GM12878 (cell line): Measurements from ENCODE around the gene FAM234B.

Experiments used
- BCL11A ChIP-seq: IDR thresholded peaks from 2 replicates; pipeline ENCODE4 v1.6.1; 2011; ENCODE audit warnings: low read depth, low read length
- EZH2 ChIP-seq: IDR thresholded peaks from 2 replicates; pipeline ENCODE4 v1.6.1; 2012; ENCODE audit warnings: low read depth, mild to moderate bottlenecking, control low read depth, inconsistent platforms, low read length, borderline replicate concordance; ENCODE audit not compliant: control insufficient read depth
- HDAC2 ChIP-seq: fragments of 200-600 bp; sonication (generic); IDR thresholded peaks from 2 replicates; pipeline ENCODE4 v1.6.1; 2017
- HDAC6 ChIP-seq: fragments of 200-600 bp; sonication (generic); IDR thresholded peaks from one replicate; pipeline ENCODE4 v1.8.0; 2017; ENCODE audit warnings: antibody characterized with exemption; ENCODE audit not compliant: unreplicated experiment
- KAT2A ChIP-seq: conservative IDR thresholded peaks from 2 replicates; pipeline ENCODE4 v1.6.1; 2011; ENCODE audit warnings: low read depth, low read length; ENCODE audit not compliant: control insufficient read depth
- MYC ChIP-seq: IDR thresholded peaks from 2 replicates; pipeline ENCODE4 v1.6.1; 2011; ENCODE audit warnings: mild to moderate bottlenecking, low read length, moderate library complexity, inconsistent platforms; ENCODE audit not compliant: insufficient read depth, insufficient replicate concordance, insufficient read length, severe bottlenecking
- POLR2AphosphoS5 ChIP-seq: IDR thresholded peaks from 2 replicates; pipeline ENCODE4 v1.6.1; 2011; ENCODE audit warnings: mild to moderate bottlenecking, low read length, inconsistent platforms
- POU2F2 ChIP-seq: IDR thresholded peaks from 3 replicates; pipeline ENCODE4 v1.6.1; 2011; ENCODE audit warnings: low read depth, mild to moderate bottlenecking, low read length, borderline replicate concordance
- TF ChIP-seq, protein P1 (sequence below), 3 experiments: IDR thresholded peaks in 2 of 3; conservative IDR thresholded peaks in 1 of 3; 2 replicates each; pipeline ENCODE4 v1.5.1; 2011; ENCODE audit warnings: low read depth in 3 of 3, low read length in 3 of 3, mild to moderate bottlenecking in 3 of 3, control low read depth in 2 of 3, moderate library complexity in 2 of 3, inconsistent platforms in 1 of 3, mixed read lengths in 1 of 3; ENCODE audit not compliant: control insufficient read depth in 2 of 3, insufficient read depth in 1 of 3; ENCODE audit errors: extremely low read depth in 1 of 3
- TF ChIP-seq, protein P2 (sequence below): IDR thresholded peaks from 2 replicates; pipeline ENCODE4 v1.6.1; 2012; ENCODE audit warnings: low read length, inconsistent platforms

DNA sequence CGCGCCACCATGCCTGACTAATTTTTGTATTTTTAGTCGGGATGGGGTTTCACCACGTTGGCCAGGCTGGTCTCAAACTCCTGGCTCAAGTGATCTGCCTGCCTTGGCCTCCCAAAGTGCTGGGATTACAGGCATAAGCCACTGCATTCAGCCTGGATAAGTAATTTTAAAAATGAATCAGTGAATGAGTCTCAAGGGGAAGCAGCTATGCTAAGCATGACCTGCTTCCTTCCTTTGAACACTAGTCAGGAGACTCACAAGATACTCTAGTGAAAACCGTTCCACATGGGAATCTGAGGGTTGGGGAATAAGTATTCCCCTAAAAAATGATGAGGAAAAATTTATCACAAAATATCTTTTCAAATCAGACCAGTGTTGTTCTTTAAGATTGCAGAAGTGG lies 10.7 kb upstream of the FAM234B start:
- TF ChIP-seq HDAC6: no peak
- TF ChIP-seq HDAC2: no peak
- TF ChIP-seq KAT2A: no peak
- TF ChIP-seq, protein P1, sequence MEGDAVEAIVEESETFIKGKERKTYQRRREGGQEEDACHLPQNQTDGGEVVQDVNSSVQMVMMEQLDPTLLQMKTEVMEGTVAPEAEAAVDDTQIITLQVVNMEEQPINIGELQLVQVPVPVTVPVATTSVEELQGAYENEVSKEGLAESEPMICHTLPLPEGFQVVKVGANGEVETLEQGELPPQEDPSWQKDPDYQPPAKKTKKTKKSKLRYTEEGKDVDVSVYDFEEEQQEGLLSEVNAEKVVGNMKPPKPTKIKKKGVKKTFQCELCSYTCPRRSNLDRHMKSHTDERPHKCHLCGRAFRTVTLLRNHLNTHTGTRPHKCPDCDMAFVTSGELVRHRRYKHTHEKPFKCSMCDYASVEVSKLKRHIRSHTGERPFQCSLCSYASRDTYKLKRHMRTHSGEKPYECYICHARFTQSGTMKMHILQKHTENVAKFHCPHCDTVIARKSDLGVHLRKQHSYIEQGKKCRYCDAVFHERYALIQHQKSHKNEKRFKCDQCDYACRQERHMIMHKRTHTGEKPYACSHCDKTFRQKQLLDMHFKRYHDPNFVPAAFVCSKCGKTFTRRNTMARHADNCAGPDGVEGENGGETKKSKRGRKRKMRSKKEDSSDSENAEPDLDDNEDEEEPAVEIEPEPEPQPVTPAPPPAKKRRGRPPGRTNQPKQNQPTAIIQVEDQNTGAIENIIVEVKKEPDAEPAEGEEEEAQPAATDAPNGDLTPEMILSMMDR (IDR thresholded peaks at IDR 0.05 in 2 of 3, conservative IDR thresholded peaks at IDR 0.05 in 1 of 3; ENCODE audit: control insufficient read depth in 2 of 3, extremely low read depth in 1 of 3, insufficient read depth in 1 of 3, low read depth in 3 of 3, low read length in 3 of 3): no peak
- no peak for TF ChIP-seq EZH2
- TF ChIP-seq MYC: no peak
- no peak for TF ChIP-seq POU2F2
- no peak for TF ChIP-seq POLR2AphosphoS5
- TF ChIP-seq, protein P2, sequence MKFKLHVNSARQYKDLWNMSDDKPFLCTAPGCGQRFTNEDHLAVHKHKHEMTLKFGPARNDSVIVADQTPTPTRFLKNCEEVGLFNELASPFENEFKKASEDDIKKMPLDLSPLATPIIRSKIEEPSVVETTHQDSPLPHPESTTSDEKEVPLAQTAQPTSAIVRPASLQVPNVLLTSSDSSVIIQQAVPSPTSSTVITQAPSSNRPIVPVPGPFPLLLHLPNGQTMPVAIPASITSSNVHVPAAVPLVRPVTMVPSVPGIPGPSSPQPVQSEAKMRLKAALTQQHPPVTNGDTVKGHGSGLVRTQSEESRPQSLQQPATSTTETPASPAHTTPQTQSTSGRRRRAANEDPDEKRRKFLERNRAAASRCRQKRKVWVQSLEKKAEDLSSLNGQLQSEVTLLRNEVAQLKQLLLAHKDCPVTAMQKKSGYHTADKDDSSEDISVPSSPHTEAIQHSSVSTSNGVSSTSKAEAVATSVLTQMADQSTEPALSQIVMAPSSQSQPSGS: no peak
- no peak for TF ChIP-seq BCL11A
